D721Med (cell line): ENCODE results near the gene RNU6-8.

Source experiments
- DNase-seq: peaks from one replicate; pipeline ENCODE4 v3.0.0; 2011; ENCODE audit warnings: low spot score; ENCODE audit not compliant: insufficient read length
- FAIRE-seq: peaks from 2 replicates; lab custom pipeline; 2011; peaks lifted over from hg19 to GRCh38; lab: Jason Lieb, UNC
- TF ChIP-seq, protein P1 (sequence below): IDR thresholded peaks from 2 replicates; pipeline ENCODE4 v1.5.1; 2012; ENCODE audit warnings: mild to moderate bottlenecking, control low read depth; ENCODE audit not compliant: insufficient read depth; ENCODE audit errors: missing control alignments

RNU6-8 gene

DNA sequence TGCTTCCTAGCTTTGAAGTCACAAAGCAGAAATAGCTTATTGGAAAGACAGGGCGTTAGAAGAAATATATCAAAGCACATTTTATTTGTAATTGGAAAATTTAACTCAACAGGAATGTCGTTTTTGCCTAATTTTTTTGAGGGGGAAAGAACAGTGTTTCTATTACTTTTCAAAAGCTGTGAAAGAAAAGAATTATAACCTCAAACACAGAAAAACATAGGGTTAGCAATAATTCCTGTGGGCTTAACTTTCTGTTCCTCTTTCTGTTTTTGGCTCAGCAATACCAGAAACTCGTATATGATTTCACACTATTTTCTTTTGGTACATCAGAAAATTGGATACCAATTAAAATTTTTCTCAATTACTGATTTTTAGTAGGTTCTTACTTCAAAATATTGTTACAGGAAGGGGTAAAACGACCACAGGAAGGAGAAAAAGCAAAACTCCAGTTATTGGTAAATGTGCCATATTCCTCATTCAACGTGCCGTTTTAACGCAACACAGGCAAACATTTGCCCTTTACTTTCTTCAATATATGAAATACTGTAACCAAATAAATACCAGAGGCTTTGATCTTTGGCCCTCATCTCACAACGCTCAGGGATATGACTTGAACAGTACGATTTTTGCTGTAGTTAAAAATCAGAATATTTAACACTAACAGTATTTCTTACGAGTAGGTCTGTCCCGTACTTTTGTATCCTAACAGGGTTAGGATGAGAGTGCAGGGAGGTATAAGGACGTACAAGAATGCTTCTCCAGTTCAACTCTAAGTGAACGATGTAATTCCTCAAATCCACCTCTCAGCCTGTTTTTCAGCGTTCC lies 2.5 kb downstream of the RNU6-8 start:
- FAIRE-seq (no peak), DNase-seq (no peak)
- TF ChIP-seq, protein P1, sequence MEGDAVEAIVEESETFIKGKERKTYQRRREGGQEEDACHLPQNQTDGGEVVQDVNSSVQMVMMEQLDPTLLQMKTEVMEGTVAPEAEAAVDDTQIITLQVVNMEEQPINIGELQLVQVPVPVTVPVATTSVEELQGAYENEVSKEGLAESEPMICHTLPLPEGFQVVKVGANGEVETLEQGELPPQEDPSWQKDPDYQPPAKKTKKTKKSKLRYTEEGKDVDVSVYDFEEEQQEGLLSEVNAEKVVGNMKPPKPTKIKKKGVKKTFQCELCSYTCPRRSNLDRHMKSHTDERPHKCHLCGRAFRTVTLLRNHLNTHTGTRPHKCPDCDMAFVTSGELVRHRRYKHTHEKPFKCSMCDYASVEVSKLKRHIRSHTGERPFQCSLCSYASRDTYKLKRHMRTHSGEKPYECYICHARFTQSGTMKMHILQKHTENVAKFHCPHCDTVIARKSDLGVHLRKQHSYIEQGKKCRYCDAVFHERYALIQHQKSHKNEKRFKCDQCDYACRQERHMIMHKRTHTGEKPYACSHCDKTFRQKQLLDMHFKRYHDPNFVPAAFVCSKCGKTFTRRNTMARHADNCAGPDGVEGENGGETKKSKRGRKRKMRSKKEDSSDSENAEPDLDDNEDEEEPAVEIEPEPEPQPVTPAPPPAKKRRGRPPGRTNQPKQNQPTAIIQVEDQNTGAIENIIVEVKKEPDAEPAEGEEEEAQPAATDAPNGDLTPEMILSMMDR: no peak

DNA sequence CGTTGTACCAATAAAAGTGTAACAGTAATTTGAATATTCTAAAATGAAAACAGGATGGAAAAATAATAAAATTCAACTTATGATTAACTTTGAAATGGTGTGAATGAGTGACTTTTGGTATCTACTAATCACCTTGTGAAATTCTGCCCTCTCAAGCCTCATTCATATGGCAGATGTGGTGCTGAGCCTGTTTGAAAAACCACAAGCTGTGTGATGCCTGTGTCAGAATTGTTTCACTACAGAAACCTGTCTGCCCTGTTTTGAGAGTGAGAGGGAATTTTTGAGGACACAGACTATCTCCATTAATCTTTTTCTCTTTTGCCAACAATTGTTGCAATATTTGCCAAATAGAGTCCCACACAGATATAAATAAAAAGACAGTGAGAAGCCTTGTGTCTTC lies 5.2 kb downstream of the RNU6-8 start:
- TF ChIP-seq, protein P1: no peak
- DNase-seq (no peak), FAIRE-seq (no peak)

DNA sequence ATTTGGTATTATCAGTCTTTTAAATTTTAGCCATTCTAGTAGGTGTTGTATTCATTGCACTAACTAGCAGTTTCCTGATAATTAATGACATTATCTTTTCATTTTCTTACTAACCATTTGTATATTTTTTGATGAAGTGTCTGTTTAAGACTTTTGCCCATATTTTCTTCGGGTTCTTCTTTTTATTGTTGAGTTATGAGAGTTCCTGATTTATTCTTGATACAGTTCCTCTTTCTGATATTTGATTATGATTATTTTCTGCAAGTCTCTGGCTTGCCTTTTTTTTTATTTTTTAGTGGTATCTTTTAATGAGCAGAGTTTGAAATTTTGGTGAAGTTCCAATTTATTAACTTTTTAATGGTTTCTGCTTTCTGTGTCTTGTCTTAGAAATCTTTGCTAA lies 7.4 kb downstream of the RNU6-8 start:
- FAIRE-seq (no peak), DNase-seq (no peak)
- TF ChIP-seq, protein P1: no peak

DNA sequence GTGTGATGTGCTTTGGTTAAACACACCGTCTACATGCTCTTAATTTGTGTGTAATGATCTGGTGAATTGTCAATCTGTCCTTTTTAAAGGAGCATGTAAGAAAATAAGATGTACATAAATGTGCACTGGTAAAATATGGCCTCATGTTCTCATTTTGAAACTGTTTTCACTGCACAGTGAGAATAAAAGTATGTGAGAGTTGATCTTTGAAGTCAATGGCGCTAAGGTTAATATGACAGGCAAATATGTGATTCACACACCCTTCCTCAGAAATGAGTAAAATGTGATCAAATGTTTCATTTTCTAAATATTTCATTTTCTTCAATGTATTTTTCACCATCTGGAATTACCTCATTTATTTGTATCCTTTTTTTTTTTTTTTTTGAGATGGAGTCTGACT lies 9.5 kb downstream of the RNU6-8 start:
- TF ChIP-seq, protein P1: no peak
- FAIRE-seq: no peak
- no peak for DNase-seq

DNA sequence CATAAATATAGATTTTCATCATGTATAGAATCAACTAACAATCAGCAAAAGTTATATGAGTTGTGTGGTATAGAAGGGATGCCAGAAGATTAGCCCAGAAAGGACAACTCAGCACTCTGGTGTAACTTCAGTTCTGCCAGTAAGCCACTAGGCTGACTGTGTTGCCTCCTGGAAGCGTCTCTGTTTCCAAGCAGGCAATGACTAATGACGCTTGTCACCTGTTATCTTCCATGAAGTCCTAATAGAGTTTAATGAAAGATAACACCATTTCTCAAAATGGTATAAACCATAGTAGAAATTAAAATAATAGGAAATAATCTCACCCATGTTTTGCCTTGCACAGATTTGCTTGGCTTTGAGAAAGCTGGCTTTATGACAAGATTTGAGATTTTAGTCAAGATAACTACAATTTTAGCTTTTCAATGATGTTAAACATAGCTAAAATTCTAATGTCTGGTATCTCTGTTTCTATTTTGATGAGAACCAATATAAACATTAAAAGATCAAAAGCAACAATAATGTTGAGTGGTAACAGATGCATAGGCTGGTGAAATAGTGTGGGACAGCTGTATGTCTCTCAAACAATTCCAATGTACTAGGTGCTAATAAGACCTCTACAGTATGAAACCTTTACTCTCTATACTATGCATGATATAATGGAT lies 10.2 kb downstream of the RNU6-8 start:
- FAIRE-seq: no peak
- TF ChIP-seq, protein P1: no peak
- DNase-seq: no peak

DNA sequence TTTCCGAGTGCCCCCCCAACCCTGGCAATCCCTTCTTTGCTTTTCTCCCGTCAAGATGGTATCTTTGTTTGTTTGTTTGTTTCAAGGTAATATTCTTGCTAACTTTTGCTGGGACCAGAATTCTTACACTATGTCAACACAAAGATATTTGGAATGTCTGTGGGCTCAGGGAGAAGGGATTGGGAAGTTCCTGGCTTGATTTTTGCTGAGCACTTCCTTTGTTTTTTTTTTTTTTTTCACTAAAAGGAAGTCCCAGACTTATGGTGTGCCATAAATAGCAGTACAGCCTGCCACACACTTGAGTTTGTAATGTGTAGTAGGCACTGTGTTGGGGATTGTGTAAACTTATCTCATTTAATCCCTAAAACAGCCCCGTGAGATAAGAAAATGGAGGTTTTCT lies 12.4 kb downstream of the RNU6-8 start:
- no peak for DNase-seq
- TF ChIP-seq, protein P1: no peak
- no peak for FAIRE-seq

DNA sequence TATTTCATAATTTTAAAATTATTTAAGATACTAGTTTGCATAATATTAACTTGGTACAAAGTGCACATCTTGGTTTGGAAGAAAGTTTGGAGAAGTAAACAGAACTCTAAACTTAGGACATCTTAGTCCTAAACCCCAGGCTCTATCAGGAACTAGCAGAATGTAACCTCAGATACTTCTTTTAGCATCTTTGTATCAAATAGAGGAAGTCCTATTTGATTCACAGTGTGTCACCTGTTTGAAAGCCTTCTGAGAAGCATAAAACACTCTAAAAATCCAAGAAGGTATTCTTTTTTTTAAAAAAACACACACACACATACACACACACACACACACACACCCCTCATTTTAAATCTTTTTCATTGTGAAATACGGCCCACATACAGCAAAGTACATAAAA lies 13.3 kb downstream of the RNU6-8 start:
- no peak for DNase-seq
- TF ChIP-seq, protein P1: no peak
- no peak for FAIRE-seq
